Measurements from ENCODE around the gene AP3B2. TPM values are rescaled to one million over a fixed set of nuclear protein-coding genes. Genes with fewer than 3 reads are reported as not detected.

AP3B2 gene
- total RNA-seq, 2 donors from 2014 or later: 0.92 TPM; not detected in 1

DNA sequence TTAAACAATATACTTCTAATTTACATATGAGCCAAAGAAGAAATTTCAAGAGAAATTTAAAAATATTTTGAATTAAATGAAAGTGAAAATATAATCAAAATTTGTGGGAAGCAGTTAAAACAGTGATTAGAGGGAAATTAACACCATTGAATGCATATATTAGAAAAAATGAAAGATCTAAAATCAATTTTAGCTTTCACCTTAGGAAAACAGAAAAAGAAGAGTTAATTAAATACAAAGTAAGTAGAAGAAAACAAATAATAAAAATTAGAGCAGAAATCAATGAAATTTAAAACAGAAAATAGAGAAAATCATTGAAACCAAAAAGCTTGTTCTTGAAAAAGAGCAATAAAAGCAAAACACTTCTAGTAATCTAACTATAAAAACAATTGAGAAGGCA is 38.6 kb upstream of the AP3B2 start:
- Histone ChIP-seq H3K4me1 (ENCODE audit: control insufficient read depth in 1 of 2, low read depth in 2 of 2) (peaks cover 7 to 19% of the 10 kb centered on the region in 2 donors), H3K27me3 (replicated peaks; ENCODE audit: insufficient read depth) (no peaks in the 10 kb centered on the region), H3K9me3 (no peaks in the 10 kb centered on the region), H3K36me3 (no peaks in the 10 kb centered on the region), H3K27ac (no peak overlapping the region), H3K4me3 (no peak overlapping the region)
- DNase-seq (ENCODE audit: low spot score): no peak
- no peak for TF ChIP-seq CTCF (IDR thresholded peaks at IDR 0.05)
- no peak for ATAC-seq (ENCODE audit: insufficient number of reproducible peaks, low FRiP score, low read depth)

GRCh38 chr15:82743810-82744209 is 34.1 kb upstream of the AP3B2 start:
- H3K4me3 ChIP-seq: no peak overlapping the region
- no peaks in the 10 kb centered on the region for H3K36me3 ChIP-seq
- ATAC-seq (ENCODE audit: insufficient number of reproducible peaks, low FRiP score, low read depth) (no peak), DNase-seq (ENCODE audit: low spot score) (no peak)
- TF ChIP-seq CTCF (IDR thresholded peaks at IDR 0.05): no peak
- no peaks in the 10 kb centered on the region for H3K9me3 ChIP-seq
- no peak overlapping the region for H3K27ac ChIP-seq
- H3K4me1 ChIP-seq (ENCODE audit: control insufficient read depth in 1 of 2, low read depth in 2 of 2): no peaks in the 10 kb centered on the region
- H3K27me3 ChIP-seq (replicated peaks; ENCODE audit: insufficient read depth): no peaks in the 10 kb centered on the region

DNA sequence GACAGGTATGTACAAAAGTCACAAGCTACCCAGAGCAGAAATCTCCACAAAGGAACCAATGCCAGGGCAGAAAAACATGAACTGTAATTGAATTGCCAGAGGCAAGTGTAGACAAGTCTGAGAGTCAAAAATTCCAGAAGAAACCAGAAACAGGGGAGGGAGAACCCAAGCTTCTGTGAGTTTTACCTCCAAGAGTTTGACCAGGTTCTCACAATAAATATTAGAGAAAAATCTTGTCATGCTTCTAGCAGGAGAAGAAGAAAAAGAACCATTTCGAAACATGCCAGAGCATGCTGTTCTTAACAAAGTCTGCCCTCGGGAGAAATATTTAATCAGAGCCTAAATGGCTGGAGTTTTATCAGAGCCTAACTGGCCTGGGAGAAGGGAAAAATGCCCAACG is 32.5 kb upstream of the AP3B2 start:
- H3K36me3 ChIP-seq: no peaks in the 10 kb centered on the region
- no peaks in the 10 kb centered on the region for H3K4me1 ChIP-seq (ENCODE audit: control insufficient read depth in 1 of 2, low read depth in 2 of 2)
- ATAC-seq (ENCODE audit: insufficient number of reproducible peaks, low FRiP score, low read depth): no peak
- no peak overlapping the region for H3K27ac ChIP-seq
- no peaks in the 10 kb centered on the region for H3K9me3 ChIP-seq
- no peak overlapping the region for H3K4me3 ChIP-seq
- DNase-seq (ENCODE audit: low spot score): no peak
- TF ChIP-seq CTCF (IDR thresholded peaks at IDR 0.05): no peak
- H3K27me3 ChIP-seq (replicated peaks; ENCODE audit: insufficient read depth): no peaks in the 10 kb centered on the region

- Histone ChIP-seq H3K36me3 (no peaks in the 10 kb centered on the region), H3K4me1 (ENCODE audit: control insufficient read depth in 1 of 2, low read depth in 2 of 2) (no peaks in the 10 kb centered on the region), H3K9me3 (no peaks in the 10 kb centered on the region), H3K4me3 (no peak overlapping the region), H3K27ac (no peak overlapping the region), H3K27me3 (replicated peaks; ENCODE audit: insufficient read depth) (no peaks in the 10 kb centered on the region)
- no peak for DNase-seq (ENCODE audit: low spot score)
- TF ChIP-seq CTCF (IDR thresholded peaks at IDR 0.05): no peak
- ATAC-seq (ENCODE audit: insufficient number of reproducible peaks, low FRiP score, low read depth): no peak
Observed at GRCh38 chr15:82739086-82739485, 29.4 kb upstream of the AP3B2 start.

- Histone ChIP-seq H3K36me3 (no peaks in the 10 kb centered on the region), H3K4me1 (ENCODE audit: control insufficient read depth in 1 of 2, low read depth in 2 of 2) (no peaks in the 10 kb centered on the region), H3K9me3 (no peaks in the 10 kb centered on the region), H3K4me3 (no peak overlapping the region), H3K27ac (no peak overlapping the region), H3K27me3 (replicated peaks; ENCODE audit: insufficient read depth) (no peaks in the 10 kb centered on the region)
- TF ChIP-seq CTCF (IDR thresholded peaks at IDR 0.05): no peak
- DNase-seq (ENCODE audit: low spot score) (no peak), ATAC-seq (ENCODE audit: insufficient number of reproducible peaks, low FRiP score, low read depth) (no peak)
Observed at GRCh38 chr15:82737975-82738374, 28.3 kb upstream of the AP3B2 start.
